Right atrium auricular region (tissue), 2 donors: Measurements from ENCODE around the gene CUEDC1. TPM values are rescaled to one million over a fixed set of nuclear protein-coding genes. Genes with fewer than 3 reads are reported as not detected.

Source experiments
- DNase-seq: peaks from one replicate; pipeline ENCODE4 v3.0.0-alpha.2; 2019; ENCODE audit warnings: low spot score
- H3K27ac ChIP-seq, 2 donors: fragments of 200-600 bp; sonication (generic); 1 replicate in 1 of 2; 2 replicates in 1 of 2; pipeline ENCODE4 v1.5.1; 2016 to 2019
- H3K27me3 ChIP-seq, 2 donors: fragments of 200-600 bp; sonication (generic); one replicate each; pipeline versions ENCODE4 v1.5.1 to v1.6.0; 2017 to 2019
- H3K36me3 ChIP-seq: fragments of 200-600 bp; sonication (generic); one replicate; pipeline ENCODE4 v1.5.1; 2016
- H3K4me1 ChIP-seq, 2 donors: fragments of 200-600 bp; sonication (generic); one replicate each; pipeline versions ENCODE4 v1.5.1 to v1.6.0; 2017 to 2019
- H3K4me3 ChIP-seq, 2 donors: fragments of 200-600 bp; sonication (generic); 1 replicate in 1 of 2; 2 replicates in 1 of 2; pipeline ENCODE4 v1.5.1; 2017 to 2019; ENCODE audit warnings: mild to moderate bottlenecking in 1 of 2, moderate library complexity in 1 of 2
- H3K9me3 ChIP-seq, 2 donors: fragments of 200-600 bp; sonication (generic); one replicate each; pipeline ENCODE4 v1.5.1; 2019
- total RNA-seq, 2 donors: library from RNA; depleted of rRNA; stranded (reverse); fragments of >200 nt; gene quantifications; one replicate each; pipeline ENCODE4 v1.1.0, GENCODE V29; 2016
- TF ChIP-seq, protein P1 (sequence below), 2 donors: fragments of 200-600 bp; sonication (generic); IDR thresholded peaks; one replicate each; pipeline ENCODE4 v1.5.1; 2019; ENCODE audit warnings: antibody characterized with exemption in 2 of 2

Gene CUEDC1
- total RNA-seq, 2 donors from 2014 or later = 32.5 to 33.3 TPM

DNA sequence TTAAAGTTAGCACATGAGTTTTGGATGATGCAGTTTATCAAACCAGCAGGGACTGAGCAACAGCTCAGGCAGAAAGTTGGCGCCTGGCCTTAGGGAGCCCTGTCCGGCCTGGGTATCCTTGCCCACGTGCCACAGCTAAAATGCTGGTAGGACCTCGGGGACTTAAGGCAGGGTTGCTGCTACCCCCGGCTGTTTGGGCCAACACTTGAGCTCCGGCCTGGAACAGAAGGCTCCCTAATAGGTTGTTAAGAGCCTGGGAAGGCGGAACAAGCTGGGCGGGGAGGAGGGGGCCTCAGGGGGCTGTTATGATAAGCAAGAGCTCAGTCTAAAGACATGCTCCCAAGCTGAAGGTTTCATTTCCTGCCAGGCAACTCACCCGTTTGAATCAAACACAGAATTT, 39.7 kb downstream of the CUEDC1 start:
- Histone ChIP-seq H3K4me3 (no peak overlapping the region), H3K27me3 (no peaks in the 10 kb centered on the region), H3K4me1 (peaks cover 0 to 86% of the 10 kb centered on the region in 2 donors), H3K9me3 (no peaks in the 10 kb centered on the region), H3K36me3 (no peaks in the 10 kb centered on the region), H3K27ac (peak overlapping the region; percentile 70 to 86)
- no peak for DNase-seq
- TF ChIP-seq, protein P1, sequence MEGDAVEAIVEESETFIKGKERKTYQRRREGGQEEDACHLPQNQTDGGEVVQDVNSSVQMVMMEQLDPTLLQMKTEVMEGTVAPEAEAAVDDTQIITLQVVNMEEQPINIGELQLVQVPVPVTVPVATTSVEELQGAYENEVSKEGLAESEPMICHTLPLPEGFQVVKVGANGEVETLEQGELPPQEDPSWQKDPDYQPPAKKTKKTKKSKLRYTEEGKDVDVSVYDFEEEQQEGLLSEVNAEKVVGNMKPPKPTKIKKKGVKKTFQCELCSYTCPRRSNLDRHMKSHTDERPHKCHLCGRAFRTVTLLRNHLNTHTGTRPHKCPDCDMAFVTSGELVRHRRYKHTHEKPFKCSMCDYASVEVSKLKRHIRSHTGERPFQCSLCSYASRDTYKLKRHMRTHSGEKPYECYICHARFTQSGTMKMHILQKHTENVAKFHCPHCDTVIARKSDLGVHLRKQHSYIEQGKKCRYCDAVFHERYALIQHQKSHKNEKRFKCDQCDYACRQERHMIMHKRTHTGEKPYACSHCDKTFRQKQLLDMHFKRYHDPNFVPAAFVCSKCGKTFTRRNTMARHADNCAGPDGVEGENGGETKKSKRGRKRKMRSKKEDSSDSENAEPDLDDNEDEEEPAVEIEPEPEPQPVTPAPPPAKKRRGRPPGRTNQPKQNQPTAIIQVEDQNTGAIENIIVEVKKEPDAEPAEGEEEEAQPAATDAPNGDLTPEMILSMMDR (IDR thresholded peaks at IDR 0.05) = no peak

DNA sequence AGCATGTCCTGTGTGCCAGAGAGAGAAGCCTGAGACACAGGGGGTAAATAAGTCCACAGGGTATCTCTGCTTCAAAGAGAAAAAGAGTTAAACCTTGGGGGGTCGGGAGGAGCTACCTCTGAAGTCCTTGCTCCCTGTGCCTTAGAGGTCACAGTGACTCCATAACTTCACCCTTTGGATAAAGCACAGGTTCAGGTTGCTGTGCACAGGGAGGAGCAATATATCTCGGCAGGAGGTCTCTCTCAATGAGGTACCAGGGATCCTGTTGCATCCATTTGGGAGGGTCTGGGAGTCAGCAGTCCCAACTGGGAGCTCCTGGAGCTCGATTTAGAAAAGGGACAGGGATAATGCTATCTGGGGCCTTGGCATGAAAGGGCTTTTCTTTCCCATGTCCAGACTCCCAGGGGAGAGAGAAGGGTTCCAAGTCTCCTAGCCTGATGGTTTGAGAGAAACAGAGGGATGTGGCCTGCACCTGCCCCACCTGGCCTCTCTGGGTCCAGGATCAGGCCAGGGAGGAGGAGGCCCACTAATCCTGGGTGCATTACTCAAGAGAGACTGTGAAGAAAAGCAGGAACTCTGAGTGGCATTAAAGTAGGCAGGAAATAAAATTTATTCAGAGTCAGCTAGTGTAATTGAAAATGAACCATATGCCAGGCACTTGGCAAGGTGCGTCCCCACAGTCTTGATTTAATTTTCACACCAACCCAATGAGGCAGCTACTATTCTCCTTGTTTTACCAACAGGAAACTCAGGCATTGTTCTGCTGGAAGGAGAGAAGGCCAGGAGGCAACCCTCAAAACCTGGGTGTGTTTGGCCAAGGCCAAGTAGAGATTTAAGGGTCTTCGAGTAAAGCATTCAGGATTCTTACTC, 40.7 kb downstream of the CUEDC1 start:
- Histone ChIP-seq H3K9me3 (no peaks in the 10 kb centered on the region), H3K4me3 (no peak overlapping the region), H3K27ac (peak overlapping the region; percentile 70 to 86), H3K4me1 (peaks cover 0 to 86% of the 10 kb centered on the region in 2 donors), H3K36me3 (no peaks in the 10 kb centered on the region), H3K27me3 (no peaks in the 10 kb centered on the region)
- TF ChIP-seq, protein P1 (IDR thresholded peaks at IDR 0.05) = no peak
- no peak for DNase-seq

DNA sequence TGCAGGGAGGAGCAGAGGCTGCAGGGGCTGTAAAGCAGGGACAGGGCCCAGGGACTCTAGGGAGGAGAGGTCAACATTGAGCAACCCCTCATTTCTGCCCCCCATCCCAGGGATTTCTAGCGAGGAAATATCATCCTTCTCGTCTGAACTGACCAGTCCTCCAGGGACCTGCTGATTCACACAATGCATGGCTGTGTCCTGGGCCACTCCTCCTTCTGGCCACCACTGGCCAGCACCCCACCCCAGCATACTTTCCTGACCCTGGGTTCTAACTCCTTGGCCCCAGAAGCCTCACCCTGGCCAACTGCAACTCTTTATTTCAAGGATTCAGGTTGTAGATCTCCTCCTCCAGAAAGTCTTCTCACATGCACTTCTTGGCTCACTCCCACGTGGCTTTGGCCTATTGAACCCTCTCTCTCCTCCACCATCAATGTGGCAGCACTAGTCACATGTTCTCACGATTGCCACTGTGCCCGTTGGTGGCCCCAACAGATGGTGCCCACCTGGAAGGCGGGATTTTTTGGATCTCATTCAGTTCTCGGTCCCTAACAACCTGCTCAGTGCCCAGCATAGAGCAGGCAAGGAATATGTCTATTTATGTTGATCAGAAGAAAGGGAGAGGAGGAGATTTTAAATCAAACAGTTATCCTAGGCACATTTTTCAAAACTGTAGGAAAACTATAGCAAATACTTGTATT, 41.5 kb downstream of the CUEDC1 start:
- Histone ChIP-seq H3K4me3 (no peak overlapping the region), H3K36me3 (no peaks in the 10 kb centered on the region), H3K4me1 (peaks cover 0 to 82% of the 10 kb centered on the region in 2 donors), H3K27ac (peak overlapping the region; percentile 70 to 86), H3K9me3 (no peaks in the 10 kb centered on the region), H3K27me3 (no peaks in the 10 kb centered on the region)
- TF ChIP-seq, protein P1 (IDR thresholded peaks at IDR 0.05) = no peak
- DNase-seq = no peak

DNA sequence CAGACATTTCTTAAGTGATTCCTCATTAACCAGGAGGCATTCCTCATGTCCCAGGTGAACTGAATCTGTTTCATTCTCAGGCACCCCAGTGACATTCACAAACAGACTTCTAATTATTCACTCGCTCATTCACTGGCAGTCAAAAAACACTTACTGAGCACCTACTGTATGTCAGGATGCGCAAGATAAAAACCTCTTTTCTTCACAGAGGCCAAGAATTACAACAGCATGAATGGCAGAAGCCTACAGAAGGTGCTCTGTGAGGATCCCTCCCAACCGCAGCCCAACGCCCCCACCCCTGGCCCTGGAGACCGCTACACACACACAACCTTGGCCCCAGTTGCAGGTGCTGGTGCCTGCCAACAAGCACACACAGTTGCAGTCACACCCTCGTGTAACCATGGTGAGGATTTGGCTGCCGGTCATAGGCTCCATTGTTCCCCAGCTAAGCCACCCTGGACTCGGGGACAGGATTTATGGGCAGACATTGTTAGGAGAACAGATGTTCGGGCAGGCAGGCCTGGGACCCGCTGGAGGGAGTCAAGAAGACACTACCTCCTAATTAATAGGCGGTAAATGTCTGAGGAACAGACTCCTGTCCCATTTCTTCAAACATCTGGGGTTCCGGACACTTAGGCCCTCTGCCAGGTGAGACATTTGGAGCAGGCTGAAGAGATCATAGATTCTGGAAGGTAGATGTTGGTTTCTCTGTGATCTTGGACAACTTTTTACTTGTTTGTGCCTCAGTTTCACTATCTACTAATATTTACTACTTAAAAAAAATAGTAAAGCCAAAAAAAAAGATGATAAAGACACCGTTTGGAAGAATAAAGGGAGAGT, 43.2 kb downstream of the CUEDC1 start:
- Histone ChIP-seq H3K9me3 (no peaks in the 10 kb centered on the region), H3K4me1 (peaks cover 0 to 66% of the 10 kb centered on the region in 2 donors), H3K27me3 (no peaks in the 10 kb centered on the region), H3K36me3 (no peaks in the 10 kb centered on the region), H3K27ac (peak overlapping the region; percentile 70 to 86), H3K4me3 (no peak overlapping the region)
- TF ChIP-seq, protein P1 (IDR thresholded peaks at IDR 0.05) = no peak
- DNase-seq = peak; percentile 94
